ENCODE results near the gene PSMD6.

DNA sequence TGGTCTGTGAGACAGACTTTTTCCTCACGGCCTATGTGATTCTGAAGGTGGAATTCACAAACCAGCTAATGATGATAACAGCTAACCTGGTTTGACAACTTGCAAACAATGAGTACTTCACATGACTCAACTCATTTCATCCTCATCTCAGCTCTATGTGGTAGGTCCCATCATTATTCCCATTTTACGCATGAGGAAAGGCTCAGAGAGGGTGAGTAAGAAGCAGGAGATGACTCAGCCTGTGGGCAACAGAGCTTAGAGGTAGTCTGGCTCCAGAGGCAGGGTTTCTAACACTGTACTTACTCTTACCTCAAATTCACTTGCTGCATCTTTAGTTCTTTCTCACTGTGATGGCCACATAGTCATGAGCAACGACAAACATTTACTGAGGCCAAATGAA, 25.8 kb upstream of the PSMD6 start:
- TF ChIP-seq, protein P1, sequence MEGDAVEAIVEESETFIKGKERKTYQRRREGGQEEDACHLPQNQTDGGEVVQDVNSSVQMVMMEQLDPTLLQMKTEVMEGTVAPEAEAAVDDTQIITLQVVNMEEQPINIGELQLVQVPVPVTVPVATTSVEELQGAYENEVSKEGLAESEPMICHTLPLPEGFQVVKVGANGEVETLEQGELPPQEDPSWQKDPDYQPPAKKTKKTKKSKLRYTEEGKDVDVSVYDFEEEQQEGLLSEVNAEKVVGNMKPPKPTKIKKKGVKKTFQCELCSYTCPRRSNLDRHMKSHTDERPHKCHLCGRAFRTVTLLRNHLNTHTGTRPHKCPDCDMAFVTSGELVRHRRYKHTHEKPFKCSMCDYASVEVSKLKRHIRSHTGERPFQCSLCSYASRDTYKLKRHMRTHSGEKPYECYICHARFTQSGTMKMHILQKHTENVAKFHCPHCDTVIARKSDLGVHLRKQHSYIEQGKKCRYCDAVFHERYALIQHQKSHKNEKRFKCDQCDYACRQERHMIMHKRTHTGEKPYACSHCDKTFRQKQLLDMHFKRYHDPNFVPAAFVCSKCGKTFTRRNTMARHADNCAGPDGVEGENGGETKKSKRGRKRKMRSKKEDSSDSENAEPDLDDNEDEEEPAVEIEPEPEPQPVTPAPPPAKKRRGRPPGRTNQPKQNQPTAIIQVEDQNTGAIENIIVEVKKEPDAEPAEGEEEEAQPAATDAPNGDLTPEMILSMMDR (IDR thresholded peaks at IDR 0.05; ENCODE audit: insufficient read depth, low read length, poor library complexity, severe bottlenecking), result no peak
- no peak for TF ChIP-seq EZH2phosphoT487 (conservative IDR thresholded peaks at IDR 0.05; ENCODE audit: low read length)
